SHP77 (cell line): ENCODE data around the gene HSD17B3.
"Not testable (repeated sequence)": the region's sequence is repeated elsewhere in the genome, so short reads cannot be mapped to it uniquely, and the experiment has no call there.

ENCODE experiments used
- DNase-seq, 2 experiments: peaks; one replicate each; lab custom pipeline; 2025; lab: John Stamatoyannopoulos, UW

Gene HSD17B3

DNA sequence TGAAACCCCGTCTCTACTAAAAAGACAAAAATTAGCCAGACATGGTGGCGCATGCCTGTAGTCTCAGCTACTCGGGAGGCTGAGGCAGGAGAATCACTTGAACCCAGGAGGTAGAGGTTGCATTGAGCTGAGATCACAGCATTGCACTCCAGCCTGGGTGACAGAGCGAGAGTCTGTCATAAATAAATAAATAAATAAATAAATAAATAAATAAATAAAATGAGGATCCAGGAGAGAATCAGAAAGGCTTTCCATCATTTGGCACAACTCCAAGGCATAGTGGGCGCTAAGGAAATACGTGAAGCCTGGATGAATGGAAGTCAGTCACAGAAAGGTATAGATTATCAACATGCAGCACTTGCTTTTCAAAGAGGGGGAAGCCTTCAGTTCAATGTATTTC, 65.6 kb downstream of the HSD17B3 start:
- DNase-seq: not testable (repeated sequence)

GRCh38 chr9:96232539-96233241, 69.3 kb downstream of the HSD17B3 start:
- peak in 1 of 2 experiments; percentile 26 for DNase-seq

- no peak for DNase-seq
These were observed 69.8 kb downstream of the HSD17B3 start for GRCh38 chr9:96232164-96232538.

DNA sequence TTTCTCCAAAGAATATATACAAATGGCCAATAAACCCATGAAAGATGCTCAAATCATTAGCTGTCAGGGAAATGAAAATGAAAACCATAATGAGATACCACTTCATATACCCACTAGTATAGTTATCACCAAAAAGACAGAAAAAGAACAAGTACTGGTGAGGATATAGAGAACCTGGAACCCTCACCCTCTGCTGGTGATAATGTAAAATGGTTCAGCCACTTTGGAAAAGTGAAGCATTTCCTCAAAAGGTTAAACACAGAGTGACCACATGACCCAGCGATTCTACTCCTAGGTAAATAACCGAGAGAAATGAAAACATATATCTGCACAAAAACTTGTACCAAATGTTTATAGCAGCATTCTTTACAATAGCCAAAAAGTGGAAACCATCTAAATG, 72.0 kb downstream of the HSD17B3 start:
- DNase-seq: no peak

DNA sequence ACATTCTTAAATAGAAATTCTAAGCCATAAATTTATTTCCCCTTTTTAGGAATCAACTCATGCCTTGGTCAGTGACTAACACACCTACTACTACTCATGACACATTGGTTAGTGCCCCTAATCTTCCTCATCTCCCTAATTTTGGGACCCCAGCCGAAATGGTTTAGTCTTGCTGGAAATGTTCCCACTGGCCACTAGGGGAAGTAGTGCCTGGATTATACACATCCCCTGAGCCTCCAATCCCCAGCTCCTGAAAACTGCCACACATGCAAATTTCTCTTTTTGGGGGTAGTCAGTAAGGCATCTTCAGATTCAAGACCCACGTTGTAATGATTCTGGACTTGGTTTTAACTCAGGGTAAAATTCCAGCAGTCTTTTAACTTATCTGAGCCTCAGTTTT, 79.8 kb downstream of the HSD17B3 start:
- peak; percentile 5 to 7 for DNase-seq

DNA sequence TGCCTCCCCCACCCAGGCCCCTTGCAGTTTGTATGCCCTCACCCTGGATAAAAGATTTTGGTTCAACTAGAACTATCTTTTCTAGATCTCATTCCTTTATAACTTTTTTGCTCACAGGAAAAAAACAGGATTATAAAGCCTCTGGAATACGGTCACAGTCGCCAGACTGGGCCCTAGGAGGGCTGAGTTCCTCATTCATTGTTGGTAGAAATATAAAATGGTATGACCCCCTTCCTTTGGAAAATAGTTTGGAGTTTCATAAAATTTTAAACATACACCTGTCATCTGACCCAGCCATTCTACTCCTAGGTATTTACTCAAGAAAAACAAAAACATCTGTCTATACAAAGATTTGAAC, 82.1 kb downstream of the HSD17B3 start:
- DNase-seq: no peak

DNA sequence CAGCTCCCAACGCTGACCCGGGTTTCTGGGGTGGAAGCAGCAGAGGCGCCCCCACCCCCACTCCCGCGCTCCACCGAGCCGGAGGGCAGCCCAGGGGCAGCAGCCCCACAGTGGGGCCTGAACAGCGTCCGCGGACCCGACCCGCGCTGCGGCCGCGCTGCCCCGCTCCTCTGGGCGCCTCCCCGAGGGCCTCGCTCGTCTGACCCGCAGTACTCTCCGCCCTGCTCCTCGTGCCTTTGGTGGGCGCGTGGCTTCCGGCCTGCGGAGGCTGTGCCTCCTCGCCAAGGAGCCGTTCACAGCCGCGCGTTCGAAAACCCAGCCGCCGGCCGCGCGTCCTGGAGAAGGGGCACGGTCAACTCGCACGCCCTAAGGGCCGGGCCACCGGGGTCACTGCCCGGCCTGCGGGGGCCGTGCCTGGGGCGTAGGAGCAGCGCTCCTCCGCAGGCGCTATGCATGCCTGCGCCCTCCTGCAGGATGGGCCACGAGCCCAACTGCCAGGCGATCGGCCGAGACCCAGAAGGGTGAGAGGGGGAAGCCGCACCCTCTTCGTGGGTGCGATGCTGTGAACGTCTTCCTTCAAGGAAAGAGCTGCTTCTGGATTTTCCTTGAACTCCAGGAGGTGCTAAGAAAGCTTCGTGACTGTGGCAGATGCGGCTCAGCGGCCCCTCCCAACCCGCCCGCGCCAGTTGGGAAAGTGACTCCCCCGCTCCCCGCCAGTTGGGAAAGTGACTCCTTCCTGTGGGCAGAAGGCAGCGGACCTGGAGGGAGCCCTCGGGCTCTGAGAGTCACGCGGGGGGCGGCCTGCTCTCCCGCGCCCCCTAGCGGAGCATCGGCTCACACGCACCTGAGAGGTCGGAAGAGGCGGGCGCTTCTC, 82.7 kb downstream of the HSD17B3 start:
- DNase-seq: peak in 1 of 2 experiments; percentile 6

DNA sequence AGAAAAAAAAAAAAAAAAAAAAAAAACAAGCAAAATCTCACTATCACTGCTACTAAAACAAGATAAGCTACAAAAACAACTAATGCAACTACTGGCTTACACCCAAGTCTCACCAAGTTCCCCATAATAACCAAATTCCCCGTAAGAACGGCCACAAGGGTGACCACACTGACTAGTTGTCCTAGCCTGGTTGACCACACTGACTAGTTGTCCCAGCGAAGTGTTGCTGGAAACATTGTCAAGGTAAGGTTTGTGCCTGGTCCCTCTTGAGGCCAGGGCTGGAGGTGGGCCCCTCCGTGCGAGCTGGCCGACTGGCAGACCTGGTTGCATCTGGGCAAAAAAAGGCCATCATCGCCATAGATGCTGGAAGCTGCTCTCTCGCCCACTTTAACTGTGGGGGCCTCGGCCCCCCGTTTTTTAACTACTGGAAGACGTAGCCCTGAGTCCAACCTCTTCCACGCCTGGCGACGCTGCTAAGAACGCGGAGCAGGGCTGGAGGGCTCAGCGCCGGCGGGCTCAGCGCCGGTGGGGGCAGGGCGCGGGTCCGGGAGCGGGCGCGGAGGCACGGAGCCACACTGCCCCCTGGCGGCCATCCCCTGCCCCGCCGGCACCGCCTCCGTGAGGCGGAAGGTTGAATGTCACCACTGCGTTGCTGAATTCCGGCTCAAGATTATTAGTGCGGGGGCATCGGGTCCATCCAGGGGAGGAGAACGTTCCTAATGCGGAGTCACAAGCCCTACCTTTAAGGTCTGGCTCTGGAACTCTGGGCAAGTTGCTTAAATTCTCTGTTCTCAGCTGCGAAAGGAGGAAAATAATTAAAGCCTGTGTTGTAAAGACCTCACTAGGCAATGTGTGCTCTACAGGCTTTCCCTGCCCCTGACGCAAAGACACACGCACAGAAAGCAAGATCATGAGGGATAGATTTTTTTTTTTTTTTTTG, 84.0 kb downstream of the HSD17B3 start:
- DNase-seq: peak; percentile 51 to 72

DNA sequence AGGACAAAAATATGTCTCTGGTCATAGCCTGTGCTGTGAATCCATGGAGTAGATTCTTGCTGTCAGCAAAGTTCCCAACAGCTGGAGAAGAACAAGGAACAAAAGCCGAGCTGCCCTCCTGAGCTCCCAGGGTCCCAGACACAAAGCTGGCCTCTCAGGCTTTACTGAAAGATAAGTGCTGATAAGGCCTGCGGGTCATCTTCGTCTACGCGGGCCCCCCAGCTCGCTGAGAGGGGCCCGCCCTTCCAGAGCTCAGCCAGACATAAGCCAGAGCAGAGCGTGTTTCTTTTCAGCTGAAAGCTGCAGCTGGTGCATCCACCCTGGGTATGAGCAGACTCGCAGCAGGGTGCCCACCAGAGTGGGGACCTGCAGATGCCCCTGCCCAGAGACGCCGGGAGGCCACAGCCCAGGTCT, 84.7 kb downstream of the HSD17B3 start:
- no peak for DNase-seq

GRCh38 chr9:96216583-96216982, 85.4 kb downstream of the HSD17B3 start:
- no peak for DNase-seq

DNA sequence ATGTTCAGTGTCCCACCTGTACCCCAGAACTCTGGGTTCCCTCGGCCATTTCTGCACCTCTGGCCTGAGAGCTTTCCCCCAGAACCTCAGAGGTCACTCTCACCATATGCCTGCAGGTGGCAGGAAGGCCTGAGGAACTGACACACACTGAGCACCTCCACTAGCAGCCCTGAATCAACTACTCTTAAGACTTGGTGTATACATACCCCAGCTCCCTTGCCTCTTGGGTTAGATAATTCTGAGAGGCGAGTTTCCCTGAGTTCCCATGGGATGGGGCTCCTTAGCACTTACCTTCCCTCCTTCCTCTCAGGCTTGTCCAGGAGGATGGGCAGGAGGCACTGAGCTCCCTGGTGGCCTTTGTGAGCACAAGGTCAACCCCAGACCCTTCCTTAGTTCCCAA, 86.1 kb downstream of the HSD17B3 start:
- no peak for DNase-seq

- DNase-seq: no peak
These were observed 87.3 kb downstream of the HSD17B3 start for GRCh38 chr9:96214635-96215034.

DNA sequence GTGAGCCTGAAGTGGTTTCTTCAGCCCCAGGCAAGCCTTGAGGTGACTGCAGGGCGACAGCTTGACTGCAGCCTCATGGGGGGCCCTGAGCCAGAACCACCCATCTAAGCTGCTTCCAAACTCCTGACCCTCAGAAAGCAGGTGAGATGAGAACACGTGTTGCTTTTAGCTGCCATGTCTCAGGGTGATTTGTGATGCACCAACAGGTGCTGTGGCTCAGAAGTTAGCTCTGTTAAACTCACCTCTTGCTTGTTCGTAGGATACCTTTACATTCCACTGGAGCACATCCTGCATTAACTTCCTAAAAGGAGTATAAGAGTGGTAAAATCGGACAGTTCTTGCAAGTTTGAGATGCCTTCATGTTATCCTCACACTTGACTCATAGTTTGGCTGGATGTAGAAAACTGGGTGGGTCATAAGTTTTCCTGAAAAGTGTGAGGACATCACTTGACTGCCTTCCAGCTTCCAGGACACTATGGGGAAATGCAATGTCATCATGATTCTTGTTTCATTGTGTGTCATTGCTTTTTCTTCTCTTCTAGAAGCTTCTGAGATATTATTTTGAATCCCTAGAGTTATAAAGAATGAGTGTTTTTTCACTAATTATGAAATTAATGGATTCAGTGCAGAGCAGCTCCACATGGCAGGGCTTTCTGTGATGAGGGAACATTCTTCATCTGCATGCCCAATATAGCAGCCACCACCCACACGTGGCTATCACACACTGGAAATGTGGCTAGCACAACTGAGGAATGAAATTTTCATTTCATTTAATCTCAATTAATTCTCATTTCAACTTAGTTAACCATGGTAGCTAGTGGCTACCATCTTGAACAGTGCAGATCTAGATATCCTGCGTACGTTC, 92.3 kb downstream of the HSD17B3 start:
- no peak for DNase-seq

GRCh38 chr9:96206156-96206751, 95.7 kb downstream of the HSD17B3 start:
- no peak for DNase-seq

DNA sequence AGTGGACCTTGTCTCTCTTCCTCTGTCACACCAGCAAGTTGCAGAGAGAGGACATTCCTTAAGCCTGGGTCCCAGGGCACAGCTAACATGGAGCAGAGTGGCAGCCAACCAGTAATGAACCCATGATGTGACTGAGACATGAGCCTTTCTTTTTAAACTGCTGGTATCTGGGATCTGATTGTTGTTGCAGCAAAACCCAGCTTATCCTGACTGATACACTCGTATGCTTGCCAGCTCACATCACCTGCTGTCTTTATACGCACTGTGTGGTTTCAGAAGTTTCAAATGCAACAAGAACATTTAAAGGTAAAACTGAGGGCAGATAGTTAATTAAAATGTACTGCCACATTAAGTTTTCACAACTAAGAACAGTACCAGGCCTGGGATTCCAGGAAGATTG, 97.1 kb downstream of the HSD17B3 start:
- DNase-seq: no peak

DNA sequence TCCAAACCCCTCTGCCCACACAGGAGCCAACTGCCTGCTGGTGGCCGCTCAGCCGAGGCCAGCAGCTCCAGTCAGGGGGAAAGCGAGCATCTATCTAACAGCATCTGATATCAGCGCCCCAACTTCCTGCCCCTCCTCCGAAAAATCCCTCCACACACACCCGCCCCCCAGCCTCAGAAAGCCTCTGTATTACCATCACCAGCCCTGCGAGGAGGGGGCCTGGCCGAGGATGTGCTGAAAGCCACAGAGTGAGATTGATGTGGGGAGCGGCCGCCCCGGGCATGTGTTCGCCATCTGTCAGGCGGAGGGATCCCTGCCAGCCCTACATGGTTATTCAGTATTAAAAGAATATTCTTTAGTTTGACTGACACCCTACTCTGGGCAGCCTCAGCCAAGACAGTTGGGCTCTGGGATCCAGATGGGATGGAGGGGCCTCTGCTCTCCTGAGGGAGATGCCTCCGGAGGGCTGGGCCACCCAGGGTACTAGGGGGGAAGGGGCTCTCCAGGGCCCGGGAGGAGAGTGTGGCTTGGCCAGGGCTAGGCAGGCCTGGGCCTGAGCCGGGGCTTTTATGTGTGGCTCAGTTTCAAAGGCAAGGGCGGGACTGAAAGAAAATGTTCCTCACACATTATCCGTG, 98.0 kb downstream of the HSD17B3 start:
- no peak for DNase-seq

DNA sequence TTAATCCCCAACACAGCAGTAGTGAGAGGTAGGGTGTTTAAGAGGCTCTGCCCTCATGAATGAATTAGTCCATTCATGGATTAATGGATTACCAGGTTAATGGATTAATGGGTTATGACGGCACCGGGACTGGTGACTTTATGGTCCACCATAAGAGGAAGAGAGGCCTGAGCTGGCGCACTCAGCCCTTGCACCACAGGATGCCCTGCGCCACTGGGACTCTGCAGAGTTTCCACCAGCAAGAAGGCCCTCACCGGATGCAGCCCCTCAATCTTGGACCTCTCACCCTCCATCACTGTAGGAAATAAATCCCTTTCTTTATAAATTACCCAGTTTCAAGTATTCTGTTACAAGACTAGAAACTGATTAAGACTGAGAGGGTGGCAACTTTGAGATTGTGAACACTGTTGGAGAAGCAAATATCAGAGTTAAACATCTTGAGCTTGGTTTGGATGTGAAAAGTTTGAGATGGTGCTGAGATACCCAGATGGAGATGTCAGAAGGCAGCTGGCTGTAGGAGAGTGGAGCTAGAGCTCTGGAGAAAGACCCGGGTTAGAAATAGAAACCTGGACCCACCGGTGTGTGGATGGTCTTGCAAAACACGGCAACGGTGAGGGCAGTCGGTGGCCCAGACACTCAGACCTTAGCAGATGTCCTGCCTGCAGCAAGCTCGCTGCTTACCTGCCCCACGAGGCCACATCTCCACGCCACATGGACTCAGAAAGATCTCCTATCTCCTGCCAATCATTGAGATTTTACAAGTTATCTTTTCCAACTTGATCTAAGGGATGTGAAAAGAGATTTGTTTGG, 98.8 kb downstream of the HSD17B3 start:
- no peak for DNase-seq

DNA sequence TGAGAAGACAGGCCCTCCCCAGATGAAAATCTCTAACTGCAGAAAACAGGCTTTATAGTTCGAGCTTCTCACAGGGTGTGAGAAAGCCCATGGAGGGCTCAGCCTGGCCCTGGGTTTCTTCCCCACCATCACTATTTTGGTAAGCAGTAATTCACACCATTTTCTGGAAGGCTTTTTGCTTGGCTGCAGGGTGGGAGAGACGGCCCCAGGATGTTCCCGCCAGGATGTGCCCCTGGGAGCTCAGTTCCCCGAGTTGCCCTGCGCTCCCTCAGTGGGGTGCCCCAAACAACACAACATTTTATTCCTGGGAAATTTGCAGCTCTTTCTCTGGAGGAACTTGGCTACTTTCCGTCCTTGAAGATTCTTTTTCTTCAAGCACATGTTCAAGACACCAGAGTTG, 100.8 kb downstream of the HSD17B3 start:
- no peak for DNase-seq

- no peak for DNase-seq
These were observed 103.0 kb downstream of the HSD17B3 start for GRCh38 chr9:96199006-96199405.

DNA sequence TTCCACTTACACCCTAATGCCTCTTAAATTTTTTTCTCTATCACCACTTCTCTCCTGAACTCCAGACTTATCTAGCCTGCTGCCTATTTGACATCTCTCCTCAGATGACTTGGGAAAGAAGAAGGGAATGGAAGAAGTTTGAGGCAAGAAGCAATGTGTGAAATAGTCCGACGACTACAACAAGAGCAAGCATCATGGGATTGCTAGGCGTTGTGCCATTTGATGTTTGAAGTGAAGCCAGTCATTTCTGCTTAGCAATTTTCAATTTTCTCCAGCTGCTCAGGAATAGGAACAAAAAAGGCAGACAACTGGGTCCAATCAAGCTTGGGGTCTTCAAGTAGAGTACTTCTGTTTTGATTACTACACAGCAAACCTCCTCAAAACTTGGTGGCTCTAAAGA, 106.4 kb downstream of the HSD17B3 start:
- no peak for DNase-seq
